Measurements from ENCODE around the gene SHISA2. TPM values are rescaled to one million over a fixed set of nuclear protein-coding genes. Genes with fewer than 3 reads are reported as not detected.

Gene SHISA2
- total RNA-seq, 1 experiment from 2014 or later: 1.2 TPM

DNA sequence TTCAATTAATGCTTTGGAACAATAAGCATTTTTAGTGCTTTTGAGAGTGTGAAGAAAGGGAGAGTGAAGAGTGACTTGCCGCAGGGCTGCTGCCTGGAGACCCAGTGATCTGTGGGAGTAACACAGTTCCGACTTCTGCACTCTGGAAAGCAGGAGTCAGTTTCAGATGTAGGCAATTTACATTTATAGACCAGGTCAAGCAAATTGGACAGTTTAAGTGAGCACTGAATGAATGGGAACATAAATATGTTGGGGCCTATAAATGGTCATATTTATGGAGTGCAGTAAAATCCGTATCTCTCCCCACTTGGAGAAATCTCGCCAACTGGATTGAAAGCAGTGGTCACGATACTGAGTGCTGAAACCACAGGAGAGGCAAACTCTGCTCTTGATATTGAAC, 9.4 kb upstream of the SHISA2 start:
- Histone ChIP-seq H3K27me3 (ENCODE audit: control insufficient read depth, insufficient read depth, low read length) (no peaks in the 10 kb centered on the region; the same call in 1 of the 2 replicates), H3K27ac (ENCODE audit: low read length) (no peak overlapping the region), H3K4me3 (ENCODE audit: low read depth in 2 of 2, low read length in 2 of 2) (no peak overlapping the region), H3K9me3 (ENCODE audit: control insufficient read depth, insufficient read depth, low read depth, low read length) (no peaks in the 10 kb centered on the region), H3K4me1 (ENCODE audit: control insufficient read depth, insufficient read depth, low read length) (no peaks in the 10 kb centered on the region), H3K36me3 (ENCODE audit: control insufficient read depth, insufficient read depth, low read length) (no peaks in the 10 kb centered on the region)
- in situ Hi-C loops (cut with HindIII; ENCODE audit: low pct_unique_long_range_greater_than_20kb, low sequenced_read_pairs): no loop called here
- no peak for TF ChIP-seq TCF7L2 (IDR thresholded peaks at IDR 0.05; ENCODE audit: low read depth, low read length)
- TF ChIP-seq SIN3A (IDR thresholded peaks at IDR 0.05; ENCODE audit: borderline replicate concordance, insufficient read depth, low read depth, low read length): no peak
- TF ChIP-seq POLR2AphosphoS5 (IDR thresholded peaks at IDR 0.05; ENCODE audit: low read depth, low read length): no peak
- TF ChIP-seq, protein P1, sequence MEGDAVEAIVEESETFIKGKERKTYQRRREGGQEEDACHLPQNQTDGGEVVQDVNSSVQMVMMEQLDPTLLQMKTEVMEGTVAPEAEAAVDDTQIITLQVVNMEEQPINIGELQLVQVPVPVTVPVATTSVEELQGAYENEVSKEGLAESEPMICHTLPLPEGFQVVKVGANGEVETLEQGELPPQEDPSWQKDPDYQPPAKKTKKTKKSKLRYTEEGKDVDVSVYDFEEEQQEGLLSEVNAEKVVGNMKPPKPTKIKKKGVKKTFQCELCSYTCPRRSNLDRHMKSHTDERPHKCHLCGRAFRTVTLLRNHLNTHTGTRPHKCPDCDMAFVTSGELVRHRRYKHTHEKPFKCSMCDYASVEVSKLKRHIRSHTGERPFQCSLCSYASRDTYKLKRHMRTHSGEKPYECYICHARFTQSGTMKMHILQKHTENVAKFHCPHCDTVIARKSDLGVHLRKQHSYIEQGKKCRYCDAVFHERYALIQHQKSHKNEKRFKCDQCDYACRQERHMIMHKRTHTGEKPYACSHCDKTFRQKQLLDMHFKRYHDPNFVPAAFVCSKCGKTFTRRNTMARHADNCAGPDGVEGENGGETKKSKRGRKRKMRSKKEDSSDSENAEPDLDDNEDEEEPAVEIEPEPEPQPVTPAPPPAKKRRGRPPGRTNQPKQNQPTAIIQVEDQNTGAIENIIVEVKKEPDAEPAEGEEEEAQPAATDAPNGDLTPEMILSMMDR (IDR thresholded peaks at IDR 0.05): no peak
- TF ChIP-seq, protein P2, sequence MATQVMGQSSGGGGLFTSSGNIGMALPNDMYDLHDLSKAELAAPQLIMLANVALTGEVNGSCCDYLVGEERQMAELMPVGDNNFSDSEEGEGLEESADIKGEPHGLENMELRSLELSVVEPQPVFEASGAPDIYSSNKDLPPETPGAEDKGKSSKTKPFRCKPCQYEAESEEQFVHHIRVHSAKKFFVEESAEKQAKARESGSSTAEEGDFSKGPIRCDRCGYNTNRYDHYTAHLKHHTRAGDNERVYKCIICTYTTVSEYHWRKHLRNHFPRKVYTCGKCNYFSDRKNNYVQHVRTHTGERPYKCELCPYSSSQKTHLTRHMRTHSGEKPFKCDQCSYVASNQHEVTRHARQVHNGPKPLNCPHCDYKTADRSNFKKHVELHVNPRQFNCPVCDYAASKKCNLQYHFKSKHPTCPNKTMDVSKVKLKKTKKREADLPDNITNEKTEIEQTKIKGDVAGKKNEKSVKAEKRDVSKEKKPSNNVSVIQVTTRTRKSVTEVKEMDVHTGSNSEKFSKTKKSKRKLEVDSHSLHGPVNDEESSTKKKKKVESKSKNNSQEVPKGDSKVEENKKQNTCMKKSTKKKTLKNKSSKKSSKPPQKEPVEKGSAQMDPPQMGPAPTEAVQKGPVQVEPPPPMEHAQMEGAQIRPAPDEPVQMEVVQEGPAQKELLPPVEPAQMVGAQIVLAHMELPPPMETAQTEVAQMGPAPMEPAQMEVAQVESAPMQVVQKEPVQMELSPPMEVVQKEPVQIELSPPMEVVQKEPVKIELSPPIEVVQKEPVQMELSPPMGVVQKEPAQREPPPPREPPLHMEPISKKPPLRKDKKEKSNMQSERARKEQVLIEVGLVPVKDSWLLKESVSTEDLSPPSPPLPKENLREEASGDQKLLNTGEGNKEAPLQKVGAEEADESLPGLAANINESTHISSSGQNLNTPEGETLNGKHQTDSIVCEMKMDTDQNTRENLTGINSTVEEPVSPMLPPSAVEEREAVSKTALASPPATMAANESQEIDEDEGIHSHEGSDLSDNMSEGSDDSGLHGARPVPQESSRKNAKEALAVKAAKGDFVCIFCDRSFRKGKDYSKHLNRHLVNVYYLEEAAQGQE (IDR thresholded peaks at IDR 0.05; ENCODE audit: insufficient read depth in 1 of 2, low read depth in 2 of 2, low read length in 1 of 2): no peak
- DNase-seq (ENCODE audit: low read depth, low spot score) (no peak), ATAC-seq (no peak)
- CTCF ChIA-PET: no interaction called here
- no TSS peak for BruUV-seq (replicated peaks)
- intact Hi-C loops (cut with micrococcal nuclease; ENCODE audit: unreplicated experiment): loop anchor here (10.0 kb wide), 1 partner anchor 306 kb away; no protein-coding TSS in a partner anchor
- POLR2A ChIA-PET: no interaction called here

DNA sequence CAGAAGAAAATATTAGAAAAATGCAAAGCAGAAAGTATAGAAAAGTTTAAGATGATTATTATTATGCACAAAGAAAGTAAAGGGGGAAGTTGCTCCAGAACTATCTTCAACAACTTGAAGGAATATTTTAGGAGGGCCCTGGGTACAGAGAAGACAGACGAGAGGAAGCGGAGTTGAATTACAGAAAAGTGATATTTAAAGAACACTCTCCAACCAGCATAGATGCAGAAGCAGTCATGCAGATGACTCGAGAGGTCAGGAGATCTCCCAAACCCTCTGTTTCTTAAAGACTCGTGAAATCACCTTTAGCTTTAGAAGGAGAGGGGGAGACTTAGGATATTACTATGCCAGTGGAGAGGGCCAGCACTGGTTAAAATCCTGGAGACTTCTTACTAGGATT, 8.5 kb upstream of the SHISA2 start:
- in situ Hi-C loops (cut with HindIII; ENCODE audit: low pct_unique_long_range_greater_than_20kb, low sequenced_read_pairs): no loop called here
- TF ChIP-seq, protein P1 (IDR thresholded peaks at IDR 0.05): no peak
- no peak for TF ChIP-seq SIN3A (IDR thresholded peaks at IDR 0.05; ENCODE audit: borderline replicate concordance, insufficient read depth, low read depth, low read length)
- TF ChIP-seq POLR2AphosphoS5 (IDR thresholded peaks at IDR 0.05; ENCODE audit: low read depth, low read length): no peak
- TF ChIP-seq, protein P2 (IDR thresholded peaks at IDR 0.05; ENCODE audit: insufficient read depth in 1 of 2, low read depth in 2 of 2, low read length in 1 of 2): no peak
- no peak for TF ChIP-seq TCF7L2 (IDR thresholded peaks at IDR 0.05; ENCODE audit: low read depth, low read length)
- intact Hi-C loops (cut with micrococcal nuclease; ENCODE audit: unreplicated experiment): loop anchor here (10.0 kb wide), 1 partner anchor 306 kb away; no protein-coding TSS in a partner anchor
- Histone ChIP-seq H3K4me3 (ENCODE audit: low read depth in 2 of 2, low read length in 2 of 2) (no peak overlapping the region), H3K9me3 (ENCODE audit: control insufficient read depth, insufficient read depth, low read depth, low read length) (no peaks in the 10 kb centered on the region), H3K4me1 (ENCODE audit: control insufficient read depth, insufficient read depth, low read length) (no peaks in the 10 kb centered on the region), H3K27ac (ENCODE audit: low read length) (no peak overlapping the region), H3K27me3 (ENCODE audit: control insufficient read depth, insufficient read depth, low read length) (no peaks in the 10 kb centered on the region; the same call in 1 of the 2 replicates), H3K36me3 (ENCODE audit: control insufficient read depth, insufficient read depth, low read length) (no peaks in the 10 kb centered on the region)
- CTCF ChIA-PET: no interaction called here
- POLR2A ChIA-PET: no interaction called here
- no peak for DNase-seq (ENCODE audit: low read depth, low spot score)
- BruUV-seq (replicated peaks): no TSS peak
- ATAC-seq: no peak
